H1 (cell line): ENCODE results near the gene CSRP1. TPM values are rescaled to one million over a fixed set of nuclear protein-coding genes. Genes with fewer than 3 reads are reported as not detected.

Experiments
- CHD2 ChIP-seq: IDR thresholded peaks from 2 replicates; pipeline ENCODE4 v1.6.1; 2012; ENCODE audit warnings: low read length, improper control_type of control experiment
- GTF2F1 ChIP-seq: IDR thresholded peaks from 2 replicates; pipeline ENCODE4 v1.6.1; 2012; ENCODE audit warnings: low read depth, low read length, improper control_type of control experiment, borderline replicate concordance
- KDM4A ChIP-seq: IDR thresholded peaks from one replicate; pipeline ENCODE4 v1.7.1; 2012; ENCODE audit warnings: low read depth, mild to moderate bottlenecking, moderate library complexity, low read length, inconsistent platforms; ENCODE audit not compliant: severe bottlenecking
- SUZ12 ChIP-seq: fragments of 200-600 bp; sonication (generic); IDR thresholded peaks from 2 replicates; pipeline ENCODE4 v1.6.1; 2012; ENCODE audit warnings: mild to moderate bottlenecking, inconsistent platforms, low read length, moderate library complexity, mixed read lengths
- polyA plus RNA-seq, 7 experiments: library from polyadenylated mRNA; depleted of rRNA in 3 of 7; stranded (reverse) in 5 of 7; unstranded in 2 of 7; fragments of >200 nt in 5 of 7; fragments of 200-250 nt in 2 of 7; gene quantifications; 1 replicate in 5 of 7; 2 replicates in 1 of 7; 4 replicates in 1 of 7; pipeline versions ENCODE4 v1.2.1 to v1.2.3, GENCODE V29; 2011 to 2013; ENCODE audit warnings: missing spikeins in 2 of 7, mixed read lengths in 2 of 7
- total RNA-seq: library from RNA; stranded (reverse); fragmentation: NEBNext Ultra II Directional; extraction: Animal tissue kit (Norgen Biotek cat#: 25700); gene quantifications from 2 replicates; pipeline ENCODE4 v1.2.1, GENCODE V29; 2021

The CSRP1 gene
- total and polyA plus RNA-seq, 2 of the 8 experiments (the other 6 are each of a cell fraction or from before 2014, with no cell fraction given) = 14.2 to 22.3 TPM

DNA sequence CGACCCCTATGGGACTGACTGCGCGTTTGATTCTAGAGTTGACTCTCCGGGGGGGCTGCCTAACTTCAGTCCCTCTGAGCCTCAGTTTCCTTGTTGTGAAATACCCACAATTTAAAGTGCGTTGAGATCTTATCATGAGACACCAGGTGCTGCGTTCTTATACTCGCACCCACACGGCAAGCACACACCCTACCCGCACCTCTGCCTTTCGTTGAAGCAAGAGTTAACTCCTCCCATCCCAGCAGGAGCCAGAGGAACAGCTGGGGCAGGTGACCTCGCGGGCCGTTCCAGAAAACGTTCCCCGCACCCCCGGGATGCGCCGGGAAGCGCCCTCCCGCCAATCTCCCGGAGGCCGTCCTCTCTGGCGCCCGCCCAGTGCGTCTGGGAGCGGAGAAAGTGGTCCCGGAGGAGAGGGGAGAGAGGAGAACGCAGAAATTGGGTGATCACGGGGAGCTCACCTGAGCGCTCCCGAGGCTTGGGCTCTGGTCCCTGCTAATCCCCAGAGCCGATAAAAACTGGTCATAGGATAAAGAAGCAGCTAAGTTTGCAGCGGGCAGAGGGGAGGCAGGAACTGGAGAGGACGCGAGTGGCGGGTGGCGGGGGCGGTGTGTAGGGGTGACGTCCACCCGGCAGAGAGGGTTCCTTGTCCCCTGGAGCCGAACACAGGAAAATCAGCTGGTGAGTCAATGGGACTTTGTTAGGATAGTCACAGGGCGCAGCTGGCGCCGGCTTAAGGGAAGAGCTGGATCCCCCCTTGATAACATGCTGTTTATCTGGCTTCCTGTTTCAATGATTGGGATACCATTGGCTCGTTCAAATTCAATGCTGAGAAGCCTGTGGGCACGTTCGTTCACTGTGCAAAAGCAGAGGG lies 32.9 kb upstream of the CSRP1 start (continued):
- TF ChIP-seq SUZ12 = peak; percentile 54; the same call in 1 of the 2 replicates
- no peak for TF ChIP-seq CHD2
- TF ChIP-seq KDM4A = peak; percentile 17
- TF ChIP-seq GTF2F1 = no peak
